ENCODE results near the gene TNFAIP1. TPM values are rescaled to one million over a fixed set of nuclear protein-coding genes. Genes with fewer than 3 reads are reported as not detected.

The TNFAIP1 gene
- total and polyA plus RNA-seq, 2 of the 4 experiments (the other 2 are of a cell fraction) = 49.1 to 62.9 TPM

- ATAC-seq (ENCODE audit: low read depth) (no peak), DNase-seq (no peak)
- ChIA-PET POLR2A (ENCODE audit: unreplicated experiment) (no interaction called here), CTCF (no interaction called here)
- Histone ChIP-seq H2BK5ac (ENCODE audit: low read depth, low read length, poor library complexity, severe bottlenecking) (no peak overlapping the region), H3K4me3 (ENCODE audit: insufficient read depth, low read depth, low read length) (no peak overlapping the region), H3K23ac (ENCODE audit: low read depth, low read length) (no peak overlapping the region), H2AK9ac (replicated peaks; ENCODE audit: low read depth, low read length, poor library complexity) (no peak overlapping the region), H2BK120ac (ENCODE audit: low read depth, low read length) (no peak overlapping the region), H4K8ac (ENCODE audit: low read depth in 2 of 2, low read length in 2 of 2) (no peak overlapping the region), H3K27ac (ENCODE audit: insufficient read depth, low read length) (no peak overlapping the region), H2AFZ (replicated peaks; ENCODE audit: low read length, poor library complexity) (no peak overlapping the region), H3K56ac (ENCODE audit: extremely low read depth, insufficient read depth, low read length) (no peak overlapping the region), H2AK5ac (ENCODE audit: low read depth, low read length) (no peak overlapping the region), H4K91ac (ENCODE audit: insufficient read depth, low read depth, low read length) (no peak overlapping the region), H3K4ac (ENCODE audit: low read depth, low read length) (no peak overlapping the region), H3K9me1 (ENCODE audit: insufficient read depth, low read length) (peaks cover 13% of the 10 kb centered on the region; the same call in 1 of the 2 replicates), H4K20me1 (ENCODE audit: insufficient read depth, low read length) (peaks cover 34% of the 10 kb centered on the region), H3K14ac (replicated peaks; ENCODE audit: low read depth, low read length) (no peak overlapping the region), H2BK15ac (ENCODE audit: low read depth, low read length) (no peak overlapping the region), H3K27me3 (ENCODE audit: control insufficient read depth, insufficient read depth, low read length) (no peaks in the 10 kb centered on the region), H3K36me3 (ENCODE audit: control insufficient read depth, insufficient read depth, low read length) (peaks cover 71% of the 10 kb centered on the region), H3K4me2 (ENCODE audit: low read depth, low read length) (no peak overlapping the region), H3K4me1 (ENCODE audit: control insufficient read depth, insufficient read depth, low read length) (peaks cover 16% of the 10 kb centered on the region), H4K5ac (ENCODE audit: low read depth, low read length) (no peak overlapping the region), H3K9ac (ENCODE audit: low read depth, low read length) (no peak overlapping the region), H3K18ac (ENCODE audit: low read depth, low read length) (no peak overlapping the region), H3K9me3 (ENCODE audit: control insufficient read depth, insufficient read depth, low read length) (no peaks in the 10 kb centered on the region), H2BK20ac (ENCODE audit: low read depth, low read length) (no peak overlapping the region), H3K79me1 (ENCODE audit: low read depth in 1 of 2, low read length in 2 of 2) (peaks cover 27 to 88% of the 10 kb centered on the region in 2 experiments)
- TF ChIP-seq RCOR1 (IDR thresholded peaks at IDR 0.05; ENCODE audit: insufficient replicate concordance, low read length) (no peak), NFE2L2 (IDR thresholded peaks at IDR 0.05; ENCODE audit: low read depth, low read length) (no peak), POLR2A (IDR thresholded peaks at IDR 0.05; ENCODE audit: low read depth, low read length) (no peak), MAFK (IDR thresholded peaks at IDR 0.05; ENCODE audit: low read depth, low read length) (no peak), MXI1 (IDR thresholded peaks at IDR 0.05; ENCODE audit: borderline replicate concordance, low read depth, low read length) (no peak), RAD21 (IDR thresholded peaks at IDR 0.05; ENCODE audit: low read length) (no peak)
- WGBS, 2 experiments (ENCODE audit: extremely low coverage in 2 of 2, insufficient read length in 1 of 2) = 98% methylated on average over 8 of the region's 14 CpGs; no CpG with 5 or more reads in 1 of the 2 experiments
- in situ Hi-C loops (cut with MboI; ENCODE audit: low sequenced_read_pairs) (loop anchor here (25.0 kb wide), 1 partner anchor 805 kb away; no protein-coding TSS in a partner anchor), intact Hi-C loops (cut with micrococcal nuclease) (no loop called here), dilution Hi-C loops (cut with HindIII; ENCODE audit: low sequenced_read_pairs, unreplicated experiment) (no loop called here)
- no TSS peak for BruUV-seq (replicated peaks)
Measured at GRCh38 chr17:28342313-28342712, 6.8 kb downstream of the TNFAIP1 start.

Data from IMR-90 (cell line).